OCI-LY1 (cell line): ENCODE results near the gene SCAI.

Experiments used
- H2AFZ ChIP-seq: fragments of 200-600 bp; sonication (generic), shearing (Covaris generic); 2 replicates; pipeline ENCODE4 v1.6.0; 2014; ENCODE audit warnings: antibody characterized with exemption, mild to moderate bottlenecking, low read length
- H3F3A ChIP-seq: fragments of 200-600 bp; sonication (generic), shearing (Covaris generic); 2 replicates; pipeline ENCODE4 v1.6.0; 2014; ENCODE audit warnings: mild to moderate bottlenecking, antibody characterized with exemption, low read length, moderate library complexity; ENCODE audit not compliant: insufficient read depth
- H3K27ac ChIP-seq: fragments of 200-600 bp; sonication (generic); 2 replicates; pipeline ENCODE4 v1.5.1; 2014; ENCODE audit warnings: low read length, mixed run types, mild to moderate bottlenecking, low read depth; ENCODE audit not compliant: poor library complexity, severe bottlenecking
- H3K27me3 ChIP-seq: fragments of 200-600 bp; sonication (generic); 2 replicates; pipeline ENCODE4 v1.6.0; 2014; ENCODE audit warnings: antibody characterized with exemption, mild to moderate bottlenecking, low read length, moderate library complexity; ENCODE audit not compliant: insufficient read depth
- H3K36me3 ChIP-seq: fragments of 200-600 bp; sonication (generic); 2 replicates; pipeline ENCODE4 v1.6.1; 2014; ENCODE audit warnings: mild to moderate bottlenecking, antibody characterized with exemption, low read length, moderate library complexity, mixed read lengths; ENCODE audit not compliant: insufficient read depth
- H3K4me1 ChIP-seq: fragments of 200-600 bp; sonication (generic); 2 replicates; pipeline ENCODE4 v1.5.1; 2014; ENCODE audit warnings: mild to moderate bottlenecking, low read length, moderate library complexity; ENCODE audit not compliant: insufficient read depth, severe bottlenecking
- H3K4me2 ChIP-seq: fragments of 200-600 bp; sonication (generic), shearing (Covaris generic); 2 replicates; pipeline ENCODE4 v1.6.1; 2014; ENCODE audit warnings: low read length
- H3K4me3 ChIP-seq: fragments of 200-600 bp; sonication (generic); 2 replicates; pipeline ENCODE4 v1.5.1; 2014; ENCODE audit warnings: low read length, low read depth, mild to moderate bottlenecking, mixed read lengths; ENCODE audit not compliant: poor library complexity, severe bottlenecking
- H3K79me2 ChIP-seq: fragments of 200-600 bp; shearing (Covaris generic); 2 replicates; pipeline ENCODE4 v1.6.1; 2016; ENCODE audit warnings: mixed run types, low read length, mixed read lengths; ENCODE audit not compliant: insufficient read depth
- H3K9ac ChIP-seq: fragments of 200-600 bp; sonication (generic), shearing (Covaris generic); 2 replicates; pipeline ENCODE4 v1.6.1; 2014; ENCODE audit warnings: mild to moderate bottlenecking, low read length, mixed read lengths
- H3K9me2 ChIP-seq: fragments of 200-600 bp; sonication (generic), shearing (Covaris generic); 2 replicates; pipeline ENCODE4 v1.6.1; 2014; ENCODE audit warnings: low read depth, mild to moderate bottlenecking, low read length, mixed read lengths
- H3K9me3 ChIP-seq: fragments of 200-600 bp; shearing (Covaris generic); 2 replicates; pipeline ENCODE4 v1.6.1; 2014; ENCODE audit warnings: low read length, mixed read lengths
- H4K20me1 ChIP-seq: fragments of 200-600 bp; sonication (generic), shearing (Covaris generic); 2 replicates; pipeline ENCODE4 v1.6.0; 2016; ENCODE audit warnings: mild to moderate bottlenecking, low read length; ENCODE audit not compliant: insufficient read depth
- CTCF ChIP-seq: fragments of 200-600 bp; sonication (generic), shearing (Covaris generic); IDR thresholded peaks from 2 replicates; pipeline ENCODE4 v1.5.1; 2017; ENCODE audit warnings: mild to moderate bottlenecking, antibody characterized with exemption, low read length, moderate library complexity, mixed read lengths
- EZH2 ChIP-seq: fragments of 200-600 bp; sonication (generic), shearing (Covaris generic); IDR thresholded peaks from 2 replicates; pipeline ENCODE4 v1.8.0; 2017; ENCODE audit warnings: borderline replicate concordance, mixed run types, mild to moderate bottlenecking, antibody characterized with exemption, low read length, moderate library complexity, mixed read lengths

The SCAI gene

GRCh38 chr9:125099816-125100215, 43.5 kb downstream of the SCAI start:
- Histone ChIP-seq H4K20me1 (no peaks in the 10 kb centered on the region), H3K9me3 (no peaks in the 10 kb centered on the region), H2AFZ (no peak overlapping the region), H3K79me2 (no peaks in the 10 kb centered on the region), H3K27ac (no peak overlapping the region), H3K4me1 (no peaks in the 10 kb centered on the region), H3F3A (no peaks in the 10 kb centered on the region), H3K9me2 (no peaks in the 10 kb centered on the region), H3K4me2 (no peak overlapping the region), H3K27me3 (no peaks in the 10 kb centered on the region), H3K4me3 (no peak overlapping the region), H3K36me3 (peaks cover 16% of the 10 kb centered on the region), H3K9ac (no peak overlapping the region)
- no peak for TF ChIP-seq EZH2
- no peak for TF ChIP-seq CTCF

- Histone ChIP-seq H3K36me3 (peaks cover 16% of the 10 kb centered on the region), H3K27me3 (no peaks in the 10 kb centered on the region), H3K27ac (no peak overlapping the region), H2AFZ (no peak overlapping the region), H3K4me2 (no peak overlapping the region), H3K9ac (no peak overlapping the region), H3K4me3 (no peak overlapping the region), H3K9me3 (no peaks in the 10 kb centered on the region), H3K4me1 (no peaks in the 10 kb centered on the region), H3K9me2 (no peaks in the 10 kb centered on the region), H3F3A (no peaks in the 10 kb centered on the region), H3K79me2 (no peaks in the 10 kb centered on the region), H4K20me1 (no peaks in the 10 kb centered on the region)
- TF ChIP-seq EZH2 (no peak), CTCF (no peak)
These were observed 47.4 kb downstream of the SCAI start for GRCh38 chr9:125095821-125096443.

- Histone ChIP-seq H3K4me2 (no peak overlapping the region), H3K4me1 (no peaks in the 10 kb centered on the region), H3K27ac (no peak overlapping the region), H3F3A (no peaks in the 10 kb centered on the region; the same call in 1 of the 2 replicates), H3K27me3 (no peaks in the 10 kb centered on the region), H3K9me2 (no peaks in the 10 kb centered on the region), H2AFZ (no peak overlapping the region), H3K36me3 (peaks cover 4% of the 10 kb centered on the region; the same call in 1 of the 2 replicates), H3K9me3 (no peaks in the 10 kb centered on the region), H3K9ac (no peak overlapping the region), H3K4me3 (no peak overlapping the region), H4K20me1 (no peaks in the 10 kb centered on the region), H3K79me2 (no peaks in the 10 kb centered on the region; the same call in 1 of the 2 replicates)
- no peak for TF ChIP-seq EZH2
- TF ChIP-seq CTCF = no peak
These were observed 52.2 kb downstream of the SCAI start for GRCh38 chr9:125091121-125091520.
